GM21367 (cell line): ENCODE data around the gene ZNF746.
A peak's percentile ranks its signal among the peaks of the same experiment; 100 is the strongest.
"Not testable (repeated sequence)": the region's sequence is repeated elsewhere in the genome, so short reads cannot be mapped to it uniquely, and the experiment has no call there.

Source experiments
- ATAC-seq: cut with Tn5 transposase; IDR thresholded peaks from one replicate; pipeline ENCODE4 v1.9.1; 2021; ENCODE audit not compliant: unreplicated experiment

Gene ZNF746

DNA sequence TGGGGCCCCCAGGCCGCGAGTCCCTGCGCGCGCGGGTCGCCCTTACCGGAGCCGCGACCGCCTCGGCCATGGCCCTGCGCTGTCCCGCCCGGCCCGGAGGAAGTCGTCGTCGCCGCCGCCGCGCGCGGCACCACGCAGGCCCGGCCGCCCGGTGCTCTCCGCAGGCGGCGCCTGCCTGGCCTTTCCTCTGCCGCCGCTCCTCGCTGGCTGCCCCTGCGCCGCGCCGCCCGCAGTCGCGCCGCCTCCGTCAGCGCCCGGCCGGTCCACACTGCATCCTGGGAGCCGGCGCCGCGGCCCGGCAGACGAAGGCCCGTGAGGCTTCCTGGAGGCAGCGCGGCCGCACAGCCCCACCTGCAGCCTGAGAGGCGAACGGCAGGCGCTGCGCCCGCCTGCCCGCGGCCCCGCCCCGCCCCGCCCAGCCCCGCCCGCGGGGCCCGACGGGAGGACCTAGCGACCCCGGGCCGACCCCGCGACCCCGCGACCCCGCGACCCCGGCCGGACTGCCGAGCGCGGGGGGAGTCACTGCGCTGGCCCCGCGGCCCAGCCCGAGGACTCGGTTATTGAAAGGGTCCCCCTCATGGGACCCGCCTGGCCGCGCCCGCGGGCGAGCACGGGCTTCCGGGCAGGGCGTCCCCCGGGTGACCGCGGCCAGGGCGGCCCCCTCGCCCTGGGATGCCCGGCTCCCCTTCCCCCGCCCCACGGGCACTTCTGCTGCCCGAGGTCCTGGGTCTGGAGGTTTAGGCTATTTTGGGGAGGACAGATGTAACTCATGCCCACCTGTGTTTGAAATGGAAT, at the start of gene ZNF746:
TSS of gene ZNF746 (minus strand) at position 343 of the 795 bp plus-strand sequence. CDS start at position 70, 273 bp downstream.
- ATAC-seq = peak; percentile 93

DNA sequence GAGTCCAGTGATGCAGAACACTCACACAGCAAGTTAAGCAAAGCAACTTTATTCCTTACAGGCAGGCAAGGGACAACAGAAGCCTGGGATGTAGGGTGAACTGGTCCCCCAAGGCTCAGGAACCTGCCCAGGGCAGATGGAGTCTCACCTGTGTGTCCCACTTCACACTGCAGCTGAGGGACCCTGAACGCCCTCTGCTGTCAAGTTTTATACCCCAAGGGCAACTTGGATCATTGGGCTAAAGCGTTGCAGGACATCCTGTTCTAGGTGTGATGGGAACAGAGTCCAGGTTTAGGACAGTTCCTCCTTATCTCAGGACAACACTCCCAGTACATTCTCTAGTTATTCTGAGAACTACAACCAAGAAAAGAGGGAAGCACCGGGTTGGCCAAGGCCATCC, 49.5 kb upstream of the ZNF746 start:
- no peak for ATAC-seq

DNA sequence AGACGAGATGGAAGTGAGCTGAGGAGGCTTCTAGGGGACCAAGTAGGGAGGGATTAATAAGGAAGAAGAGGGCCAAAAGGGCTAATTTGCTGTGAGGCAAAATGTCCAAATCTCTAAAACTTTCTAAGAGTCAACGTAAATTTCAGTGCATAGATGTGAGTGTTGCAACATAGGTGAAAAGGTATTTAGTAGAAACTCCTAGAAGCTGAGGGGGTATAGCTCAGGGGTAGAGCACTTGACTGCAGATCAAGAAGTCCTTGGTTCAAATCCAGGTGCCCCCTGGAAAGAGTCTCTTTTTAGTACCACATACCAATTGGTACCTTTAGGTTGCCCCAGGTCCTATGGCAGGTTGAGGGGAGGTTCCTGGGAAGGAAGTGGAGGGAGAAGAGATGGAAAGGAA, 48.7 kb upstream of the ZNF746 start:
- ATAC-seq = no peak

DNA sequence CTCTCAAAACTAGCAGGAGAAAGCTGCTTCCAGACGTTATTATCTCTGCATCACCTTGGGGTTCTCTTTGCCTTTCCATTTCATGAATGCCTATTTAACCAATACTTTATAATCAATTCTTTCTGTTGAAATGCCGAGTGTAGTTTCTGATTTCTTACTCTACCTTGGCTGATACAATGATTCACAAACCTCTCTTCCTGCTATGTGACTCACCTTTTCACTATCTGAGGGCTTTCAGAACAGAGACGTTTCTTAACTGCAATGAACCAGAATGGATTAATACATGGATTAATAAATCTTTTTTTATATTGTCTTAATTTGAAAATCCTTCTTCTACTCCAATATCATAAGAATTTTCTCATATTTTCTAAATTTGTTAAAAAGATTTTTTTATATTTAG, 46.4 kb upstream of the ZNF746 start:
- ATAC-seq = no peak

DNA sequence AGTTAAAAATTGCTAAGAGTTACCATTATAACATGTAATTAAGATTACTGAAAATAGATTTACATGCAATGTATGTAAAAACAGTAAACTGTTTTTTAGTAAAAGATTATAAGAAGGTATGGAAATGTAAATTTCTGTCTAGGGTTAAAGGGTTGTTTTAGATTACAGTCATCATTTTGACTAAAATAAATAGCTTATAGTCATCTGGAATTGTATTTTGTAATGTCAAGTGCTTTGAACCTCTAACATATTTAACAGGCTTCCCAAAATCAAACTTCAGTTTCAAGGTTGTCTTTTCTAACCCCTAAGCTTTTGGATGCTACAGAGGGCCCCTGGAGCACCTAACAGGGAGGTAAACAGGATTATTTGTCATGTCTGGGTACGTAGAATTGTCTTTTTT, 35.0 kb upstream of the ZNF746 start:
- ATAC-seq = no peak

DNA sequence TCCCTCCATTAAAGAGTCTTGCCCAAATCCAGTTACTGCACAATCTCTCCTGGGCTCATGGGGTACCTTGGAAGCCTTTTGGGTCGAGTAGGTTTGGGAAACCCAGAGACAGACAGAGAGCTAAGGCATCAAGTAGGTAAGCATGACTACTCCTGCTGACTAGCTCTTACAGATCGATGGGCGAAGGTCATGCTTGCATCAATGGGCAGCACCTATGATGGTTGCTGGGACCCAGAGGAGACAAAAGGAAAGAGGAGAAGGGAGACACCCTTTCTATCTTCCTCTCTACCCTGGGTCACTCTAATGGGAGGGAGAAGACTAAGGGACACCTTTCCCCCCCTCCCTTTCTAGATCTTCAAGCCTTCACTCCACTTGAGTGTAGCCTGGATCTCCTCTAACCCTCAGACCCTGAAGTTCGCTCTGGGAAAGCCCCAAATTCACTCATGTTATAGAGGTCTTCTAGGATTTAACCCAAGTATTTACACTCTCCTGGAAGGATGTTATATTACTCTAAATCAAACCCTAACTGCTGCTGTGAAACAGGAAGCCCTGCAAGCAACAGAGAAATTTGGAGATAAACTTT, 31.6 kb upstream of the ZNF746 start:
- no peak for ATAC-seq

DNA sequence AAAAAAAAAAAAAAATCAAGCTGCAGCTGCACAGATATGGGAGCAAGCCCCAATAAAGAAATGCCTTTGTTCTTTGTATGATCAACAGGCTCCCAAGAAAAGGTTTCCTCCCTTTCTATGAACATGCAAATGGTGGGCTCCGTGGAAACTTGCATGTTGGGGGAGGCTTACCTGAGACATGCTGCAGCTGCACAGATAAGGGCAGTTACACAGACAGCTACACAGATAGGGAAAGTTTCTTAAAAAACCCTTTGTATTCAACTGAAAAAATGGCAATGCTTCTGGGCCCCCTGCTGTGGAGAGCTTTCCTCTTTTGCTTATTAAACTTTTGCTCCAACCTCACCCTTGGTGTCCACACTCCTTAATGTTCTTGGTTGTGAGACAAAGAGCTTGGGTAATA, 29.8 kb upstream of the ZNF746 start:
- ATAC-seq = no peak

DNA sequence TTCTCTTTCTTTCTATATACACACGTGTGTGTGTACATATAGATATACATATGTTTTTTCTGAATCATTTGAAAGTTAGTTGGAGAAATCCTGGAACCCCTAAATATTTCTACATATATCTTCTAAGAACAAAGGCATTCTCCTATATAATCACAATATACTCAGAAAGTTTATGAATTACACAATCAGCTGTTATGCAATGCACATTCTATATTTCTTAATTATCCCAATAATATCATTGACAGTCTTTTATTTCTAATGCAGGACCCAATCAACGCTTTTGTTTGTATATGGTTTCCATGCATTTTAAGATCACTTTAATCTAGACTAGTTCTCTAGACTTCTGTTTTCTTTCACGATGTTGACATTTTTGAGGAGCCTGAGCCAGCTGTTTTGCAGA, 27.7 kb upstream of the ZNF746 start:
- ATAC-seq = no peak

DNA sequence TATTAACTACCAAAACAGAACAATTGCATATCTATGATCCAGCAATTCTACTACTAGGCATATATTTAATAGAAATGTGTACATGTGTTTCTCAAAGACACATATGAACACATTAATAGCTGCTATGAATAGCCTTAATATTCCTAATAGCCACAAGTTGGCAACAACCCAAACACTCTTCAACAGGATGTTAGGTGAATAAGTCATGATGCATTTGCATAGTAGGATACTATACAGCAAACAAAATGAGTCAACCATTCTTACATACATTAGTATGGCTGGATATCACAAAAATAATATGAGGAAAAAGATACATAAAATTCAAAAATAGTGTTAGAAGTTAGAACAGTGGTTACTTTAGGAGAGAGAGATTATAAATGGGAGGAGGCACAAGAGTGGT, 26.8 kb upstream of the ZNF746 start:
- ATAC-seq = no peak

DNA sequence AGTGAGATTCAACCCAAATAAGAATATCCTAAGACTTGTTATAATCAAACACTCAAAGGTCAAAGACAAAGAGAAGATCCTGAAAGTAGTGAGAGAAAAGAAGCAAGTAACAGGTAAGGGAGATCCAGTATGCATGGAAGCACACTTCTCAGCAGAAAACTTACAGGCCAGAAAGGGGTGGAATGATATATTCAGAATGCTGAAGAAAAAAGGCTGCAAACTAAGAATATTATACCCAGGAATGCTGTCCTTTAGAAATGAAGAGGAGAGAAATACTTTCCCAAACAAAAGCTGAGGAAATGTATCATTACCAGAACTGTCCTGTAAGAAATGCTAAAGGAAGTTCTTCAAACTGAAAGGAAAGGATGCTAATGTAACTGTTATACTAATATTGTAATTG, 12.6 kb upstream of the ZNF746 start:
- no peak for ATAC-seq

DNA sequence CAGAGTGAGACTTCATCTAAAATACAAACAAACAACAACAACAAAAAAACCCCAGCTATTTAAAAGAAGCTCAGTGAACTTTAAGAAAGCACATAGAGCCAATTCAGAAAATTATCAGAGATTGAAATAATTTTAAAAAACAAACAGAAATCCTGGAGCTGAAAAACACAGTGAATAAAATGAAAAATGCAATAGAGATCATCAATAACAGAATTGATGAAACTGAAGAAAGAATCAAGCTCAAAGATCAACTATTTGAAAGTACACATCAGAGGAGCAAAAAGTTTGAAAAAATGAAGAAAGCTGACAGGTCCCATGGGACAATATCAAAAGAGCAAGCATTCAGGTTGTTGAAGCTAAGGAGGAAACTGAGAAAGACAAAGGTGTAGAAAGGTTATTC, 12.2 kb upstream of the ZNF746 start:
- ATAC-seq = no peak

DNA sequence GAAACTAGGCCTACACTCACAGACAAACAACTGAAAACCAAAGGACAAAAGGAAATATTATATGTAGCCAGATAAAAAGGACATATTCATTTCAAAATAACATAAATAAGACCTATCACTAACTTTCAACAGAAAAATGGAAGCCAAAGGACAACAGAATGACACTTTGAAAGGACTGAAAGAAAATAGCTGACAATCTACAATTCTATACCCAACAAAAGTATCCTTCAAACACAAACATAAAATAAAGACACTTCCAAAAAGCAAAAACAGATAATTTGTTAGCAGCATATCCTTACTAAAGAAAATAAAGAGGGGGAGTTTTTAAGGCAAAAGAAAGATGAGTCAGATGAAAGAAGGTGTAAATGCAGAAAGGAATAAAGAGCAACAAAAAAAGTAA, 7.9 kb upstream of the ZNF746 start:
- ATAC-seq = no peak

DNA sequence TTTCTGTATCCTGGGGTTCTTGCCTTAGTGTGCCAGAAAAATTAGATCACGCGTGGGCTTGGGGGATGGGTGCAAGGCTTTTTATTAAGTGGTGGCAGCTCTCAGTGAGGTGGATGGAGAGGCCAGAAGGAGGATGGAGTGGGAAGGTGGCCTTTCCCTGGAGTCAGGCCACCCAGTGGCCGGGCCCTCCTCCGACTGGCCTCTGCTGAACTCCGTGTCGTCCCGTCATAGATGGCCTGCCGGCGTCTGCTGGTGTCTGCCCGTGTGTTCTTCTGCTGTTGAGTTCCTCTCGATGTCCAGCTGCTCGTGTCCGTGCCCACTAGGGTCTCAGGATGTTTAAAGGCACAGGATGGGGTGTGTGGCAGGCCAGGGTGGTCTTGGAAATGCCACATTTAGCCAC, 4.0 kb upstream of the ZNF746 start:
- ATAC-seq = no peak

DNA sequence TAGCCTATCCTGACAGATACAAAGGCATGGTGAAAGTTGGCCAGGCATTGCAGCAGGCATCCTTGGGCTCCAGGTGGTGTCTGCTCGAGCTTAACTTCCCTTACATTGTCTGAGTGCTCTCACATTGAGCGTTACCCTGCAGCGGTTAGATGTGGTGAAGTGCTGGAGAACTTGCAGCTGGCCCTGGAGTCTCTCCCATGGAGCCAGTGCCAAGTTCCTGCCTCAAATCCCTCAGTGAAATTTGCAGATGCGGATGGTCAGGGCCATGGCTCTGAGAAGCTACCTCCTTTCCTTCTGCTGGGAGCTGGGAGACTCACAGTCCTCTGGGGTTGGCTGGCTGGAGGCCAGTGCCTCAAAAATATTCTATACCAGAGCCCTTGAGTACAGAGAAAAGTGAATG, 3.3 kb upstream of the ZNF746 start:
- ATAC-seq = no peak

DNA sequence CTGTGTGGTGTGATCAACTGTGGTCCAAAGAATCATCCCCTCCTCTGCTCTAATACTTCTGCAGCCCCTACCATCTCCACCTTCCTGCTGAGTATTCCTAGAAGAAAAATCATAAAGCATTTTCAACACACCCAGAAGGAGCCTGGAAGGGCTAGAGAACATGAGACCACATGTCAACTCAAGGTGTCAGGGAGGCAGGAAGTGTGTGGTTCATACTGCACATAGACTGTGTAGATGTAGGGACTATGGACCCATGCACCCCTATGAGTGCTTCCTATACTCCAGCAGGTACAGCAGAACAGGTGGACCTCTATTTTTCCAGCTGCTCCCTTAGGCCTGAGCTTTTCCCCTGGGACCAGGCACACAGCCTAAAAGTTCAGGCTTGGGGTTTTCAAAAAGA, 2.6 kb upstream of the ZNF746 start:
- no peak for ATAC-seq

DNA sequence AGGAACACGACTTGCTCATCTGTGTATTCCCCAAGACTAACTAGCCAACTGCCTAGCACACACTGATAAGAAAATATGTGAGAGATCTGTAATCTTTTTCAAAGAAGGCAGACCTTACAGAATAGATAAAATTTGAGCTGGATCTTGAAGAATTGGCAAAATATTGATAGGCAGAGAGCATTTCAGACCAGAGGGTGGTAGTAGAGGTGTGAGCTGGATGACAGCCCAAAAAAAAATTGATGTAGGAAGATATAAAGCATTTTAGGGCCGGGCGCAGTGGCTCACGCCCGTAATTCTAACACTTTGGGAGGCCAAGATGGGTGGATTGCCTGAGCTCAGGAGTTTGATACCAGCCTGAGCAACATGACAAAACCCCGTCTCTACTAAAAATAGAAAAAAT, 1.2 kb upstream of the ZNF746 start:
- no peak for ATAC-seq

DNA sequence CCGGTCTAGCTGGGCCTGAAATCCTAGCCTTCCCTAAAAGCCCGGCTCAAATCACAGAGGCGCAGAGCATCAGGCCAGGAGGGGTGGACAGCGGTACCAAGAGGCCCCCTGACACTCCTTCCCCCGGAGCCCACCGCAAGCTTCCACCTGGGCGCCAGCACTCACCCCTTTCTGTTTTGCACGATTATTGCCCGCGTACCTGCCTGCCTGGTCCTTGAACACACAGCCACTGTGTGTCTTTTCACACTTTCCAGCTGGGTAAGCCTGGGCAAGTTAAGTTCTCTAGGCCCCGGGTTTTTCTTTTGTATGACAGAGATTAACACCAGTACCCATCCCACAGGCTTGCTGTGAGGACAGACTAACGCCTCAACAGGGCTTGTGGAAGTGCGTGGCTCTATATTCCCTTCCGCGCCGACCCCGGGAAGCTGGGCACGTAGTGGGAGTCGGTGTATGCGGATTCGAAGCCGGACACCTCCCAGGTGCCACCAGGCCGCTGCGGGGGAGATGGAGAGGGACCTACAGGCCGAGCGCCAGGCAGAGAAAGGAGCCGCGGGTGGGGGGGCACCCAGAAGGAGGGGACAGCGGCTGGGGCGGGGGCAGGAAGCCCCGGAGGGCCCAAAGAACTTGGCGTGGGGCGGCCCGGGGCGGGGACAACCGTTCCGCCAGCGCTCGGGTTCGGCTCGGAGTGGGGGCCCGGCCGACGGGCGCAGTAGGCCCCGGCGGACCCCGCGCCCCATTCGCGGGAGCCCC, 792 bp downstream of the ZNF746 start:
- peak; percentile 18 for ATAC-seq

DNA sequence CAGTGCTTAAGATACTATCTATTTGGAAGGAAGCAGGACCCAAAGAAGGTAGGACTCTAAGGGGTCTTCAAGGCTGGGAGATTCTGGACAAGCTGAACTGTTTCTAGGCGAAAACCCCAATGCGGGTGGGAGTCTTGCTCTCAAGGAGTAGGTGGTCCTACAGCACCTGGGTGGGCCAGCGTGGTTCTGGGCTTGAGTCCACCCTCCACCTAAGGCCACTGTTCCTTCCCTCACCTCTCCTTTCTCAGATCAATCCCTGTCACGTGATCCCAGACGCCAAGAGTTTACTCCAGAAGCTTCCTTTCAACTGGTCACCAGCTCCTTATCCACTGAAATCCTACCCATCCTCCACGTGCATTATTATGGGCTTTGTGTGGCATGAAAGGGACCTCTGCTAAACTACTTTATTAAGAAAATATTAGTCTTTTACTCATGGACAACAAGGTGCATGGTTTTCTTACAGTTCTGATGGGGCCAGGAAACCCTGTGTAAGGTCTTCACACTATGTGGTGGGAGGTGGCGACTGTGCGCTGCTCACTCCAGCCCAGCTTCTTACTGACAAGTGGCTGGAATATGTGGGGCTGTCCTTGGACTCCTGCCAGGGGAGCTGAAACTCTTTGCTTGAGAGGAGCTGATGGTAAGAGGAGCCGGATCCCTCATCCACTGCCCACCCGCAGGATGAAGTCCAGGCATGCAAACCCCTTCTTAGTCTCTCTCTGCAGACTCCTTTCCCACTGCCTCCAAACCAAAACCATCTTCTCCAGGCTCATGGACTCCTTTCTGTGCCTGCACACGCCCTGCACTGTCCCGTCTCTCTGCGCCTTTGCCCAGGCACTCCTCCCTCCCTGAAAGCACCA, 1.6 kb downstream of the ZNF746 start:
- no peak for ATAC-seq

DNA sequence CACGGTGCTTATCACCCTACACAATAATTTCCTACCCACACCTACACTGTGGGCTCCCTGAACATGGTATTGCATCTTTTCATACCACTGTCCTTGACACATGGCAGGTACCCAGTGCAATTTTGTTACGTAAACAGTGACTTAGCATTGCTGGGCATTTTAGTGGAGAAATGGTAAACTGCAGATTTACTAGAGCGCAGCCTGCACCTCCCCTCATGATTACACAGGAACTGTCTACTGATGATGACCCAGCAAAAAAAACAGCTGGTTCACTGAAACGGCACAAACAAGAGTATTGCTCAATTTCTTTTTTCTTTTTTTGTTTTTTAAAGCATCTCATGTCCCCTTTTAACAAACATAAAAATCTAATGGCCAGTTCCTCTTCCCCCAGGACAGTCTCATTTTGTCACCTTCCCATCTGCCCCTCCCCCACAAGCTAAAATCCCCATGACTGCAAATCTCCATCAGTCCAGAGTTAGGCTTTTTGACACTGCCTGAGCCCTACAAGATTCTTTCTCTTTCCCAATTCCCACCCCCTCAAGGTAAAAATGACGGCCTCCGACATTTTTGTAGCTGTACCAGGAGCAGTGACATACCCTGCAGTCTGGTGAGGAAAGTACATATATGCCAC, 2.8 kb downstream of the ZNF746 start:
- ATAC-seq = no peak

DNA sequence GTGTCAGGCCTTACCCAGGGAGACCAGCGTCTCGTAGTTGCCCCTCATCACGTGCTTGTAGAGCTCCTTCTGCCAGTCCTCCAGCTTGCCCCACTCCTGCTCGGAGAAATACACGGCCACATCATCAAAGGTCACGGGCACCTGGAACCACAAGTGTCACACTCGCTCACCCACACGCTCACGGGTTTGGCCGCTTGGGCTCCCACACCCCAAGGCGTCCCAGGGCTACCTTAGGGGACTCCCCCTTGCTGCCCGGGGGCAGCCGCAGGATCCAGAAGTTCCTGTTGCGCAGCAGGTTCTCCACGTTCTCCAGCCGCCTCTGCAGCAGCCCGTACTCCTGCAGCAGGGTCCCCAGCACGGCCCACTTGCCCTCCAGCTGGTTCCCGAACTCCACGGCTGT, 3.6 kb downstream of the ZNF746 start:
- ATAC-seq = not testable (repeated sequence)

DNA sequence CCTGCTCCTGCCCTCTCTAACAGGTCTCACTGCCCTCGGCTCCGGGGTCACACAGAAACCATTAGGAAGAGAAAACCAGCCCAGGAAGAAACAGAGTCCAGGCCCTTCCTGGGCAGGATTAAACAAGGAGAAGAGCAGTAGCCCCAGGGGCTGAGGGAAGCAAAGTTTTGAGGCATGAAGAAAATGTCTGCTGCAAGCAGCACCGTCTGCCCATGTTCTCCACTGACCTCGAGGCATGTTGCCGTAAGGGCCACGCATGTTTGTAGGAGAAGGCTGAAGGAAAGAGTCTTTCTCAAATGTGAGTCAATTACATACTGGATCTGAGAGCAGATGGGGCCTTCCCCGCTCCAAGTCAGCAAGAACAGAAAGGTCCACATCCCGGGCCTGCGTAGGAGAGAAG, 4.2 kb downstream of the ZNF746 start:
- no peak for ATAC-seq
